MM.1S (cell line): ENCODE results near the gene XPC.

Source experiments
- DNase-seq: peaks from one replicate; pipeline ENCODE4 v3.0.0-alpha.2; 2015
- H2AFZ ChIP-seq: fragments of 300-600 bp; sonication (generic); 2 replicates; pipeline ENCODE4 v1.6.0; 2016; ENCODE audit warnings: antibody characterized with exemption, low read length
- H3F3A ChIP-seq: fragments of 300-600 bp; sonication (generic); 2 replicates; pipeline ENCODE4 v1.6.1; 2016; ENCODE audit warnings: mild to moderate bottlenecking, antibody characterized with exemption, low read length, moderate library complexity, mixed read lengths; ENCODE audit not compliant: insufficient read depth
- H3K27ac ChIP-seq: fragments of 300-600 bp; sonication (generic); 2 replicates; pipeline ENCODE4 v1.5.1; 2016; ENCODE audit warnings: mild to moderate bottlenecking, low read length
- H3K27me3 ChIP-seq: fragments of 300-600 bp; sonication (generic); replicated peaks from 2 replicates; pipeline ENCODE4 v1.6.0; 2016; ENCODE audit warnings: low read length; ENCODE audit not compliant: insufficient read depth
- H3K36me3 ChIP-seq: fragments of 300-600 bp; sonication (generic); replicated peaks from 2 replicates; pipeline ENCODE4 v1.6.1; 2016; ENCODE audit warnings: mild to moderate bottlenecking, low read length, mixed read lengths; ENCODE audit not compliant: insufficient read depth
- H3K4me1 ChIP-seq: fragments of 300-600 bp; sonication (generic); 2 replicates; pipeline ENCODE4 v1.6.1; 2016; ENCODE audit warnings: low read length, mixed read lengths
- H3K4me2 ChIP-seq: fragments of 300-600 bp; sonication (generic); 2 replicates; pipeline ENCODE4 v1.6.0; 2016; ENCODE audit warnings: low read depth, low read length
- H3K4me3 ChIP-seq: fragments of 300-600 bp; sonication (generic); 2 replicates; pipeline ENCODE4 v1.5.1; 2016; ENCODE audit warnings: low read length, mixed read lengths
- H3K79me2 ChIP-seq: fragments of 300-600 bp; sonication (generic); 2 replicates; pipeline ENCODE4 v1.6.1; 2016; ENCODE audit warnings: mixed run types, low read length, mixed read lengths
- H3K9ac ChIP-seq: fragments of 300-600 bp; sonication (generic); 2 replicates; pipeline ENCODE4 v1.6.1; 2016; ENCODE audit warnings: low read length, mixed read lengths
- H3K9me2 ChIP-seq: fragments of 300-600 bp; sonication (generic); replicated peaks from 2 replicates; pipeline ENCODE4 v1.6.1; 2016; ENCODE audit warnings: mild to moderate bottlenecking, low read length, mixed read lengths; ENCODE audit not compliant: insufficient read depth
- H3K9me3 ChIP-seq: fragments of 300-600 bp; sonication (generic); replicated peaks from 2 replicates; pipeline ENCODE4 v1.6.1; 2016; ENCODE audit warnings: mild to moderate bottlenecking, low read length, mixed read lengths; ENCODE audit not compliant: insufficient read depth
- H4K20me1 ChIP-seq: fragments of 300-600 bp; sonication (generic); 2 replicates; pipeline ENCODE4 v1.6.1; 2016; ENCODE audit warnings: mild to moderate bottlenecking, low read length, moderate library complexity, mixed read lengths; ENCODE audit not compliant: insufficient read depth
- CTCF ChIP-seq: fragments of 300-600 bp; sonication (generic); IDR thresholded peaks from 2 replicates; pipeline ENCODE4 v1.5.1; 2016; ENCODE audit warnings: antibody characterized with exemption, low read length, mixed read lengths
- EZH2 ChIP-seq: fragments of 300-600 bp; sonication (generic); optimal IDR thresholded peaks from 2 replicates; pipeline ENCODE3; 2017; ENCODE audit warnings: low read depth, mild to moderate bottlenecking, antibody characterized with exemption, low read length, mixed read lengths
- EZH2phosphoT487 ChIP-seq: fragments of 300-600 bp; sonication (generic); IDR thresholded peaks from 2 replicates; pipeline ENCODE4 v1.6.1; 2018; ENCODE audit warnings: antibody characterized with exemption, low read length

XPC gene

DNA sequence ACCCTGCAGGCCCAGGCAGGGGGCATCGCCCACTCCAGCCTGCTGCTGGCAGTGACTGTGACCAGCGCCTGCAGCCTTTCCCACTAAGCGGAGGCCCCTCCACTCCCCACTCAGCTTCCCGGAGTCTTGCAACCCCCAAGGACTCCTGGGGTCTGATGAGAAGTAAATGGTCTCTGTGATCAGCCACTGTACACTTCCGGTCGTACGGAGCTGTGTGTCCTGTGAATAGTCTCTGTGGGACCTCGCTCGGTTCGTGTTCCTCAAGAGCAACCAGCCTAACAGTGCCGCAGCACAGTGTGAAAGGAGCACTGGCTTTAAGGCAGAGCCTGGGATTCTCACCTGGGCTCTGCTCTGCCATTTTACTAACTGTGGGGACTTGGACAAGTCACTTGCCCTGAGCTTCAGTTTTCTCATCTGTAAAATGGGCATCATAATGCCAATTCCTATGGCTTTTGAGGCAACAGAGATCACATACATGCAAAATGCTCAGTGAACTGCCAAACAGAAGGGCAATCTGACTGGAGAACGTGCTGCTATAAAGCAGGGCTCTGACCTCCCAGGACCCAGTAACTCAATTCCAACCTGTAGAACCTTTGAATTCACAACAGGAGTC is 26.8 kb downstream of the XPC start:
- Histone ChIP-seq H3K9ac (no peak overlapping the region), H3K4me2 (no peak overlapping the region), H3K79me2 (no peaks in the 10 kb centered on the region), H3K4me3 (no peak overlapping the region), H3F3A (no peaks in the 10 kb centered on the region), H3K36me3 (no peaks in the 10 kb centered on the region), H3K9me2 (no peaks in the 10 kb centered on the region), H3K9me3 (no peaks in the 10 kb centered on the region), H2AFZ (no peak overlapping the region), H3K27ac (no peak overlapping the region), H4K20me1 (no peaks in the 10 kb centered on the region), H3K4me1 (no peaks in the 10 kb centered on the region), H3K27me3 (no peaks in the 10 kb centered on the region)
- TF ChIP-seq EZH2 (no peak), CTCF (no peak), EZH2phosphoT487 (no peak)
- no peak for DNase-seq

GRCh38 chr3:14150491-14151230 is 27.7 kb downstream of the XPC start:
- H3K79me2 ChIP-seq = no peaks in the 10 kb centered on the region
- H2AFZ ChIP-seq = no peak overlapping the region
- no peak for DNase-seq
- no peaks in the 10 kb centered on the region for H3K9me2 ChIP-seq
- H3F3A ChIP-seq = no peaks in the 10 kb centered on the region
- no peaks in the 10 kb centered on the region for H3K27me3 ChIP-seq
- no peaks in the 10 kb centered on the region for H3K4me1 ChIP-seq
- H4K20me1 ChIP-seq = no peaks in the 10 kb centered on the region
- H3K9me3 ChIP-seq = no peaks in the 10 kb centered on the region
- H3K27ac ChIP-seq = no peak overlapping the region
- no peaks in the 10 kb centered on the region for H3K36me3 ChIP-seq
- H3K4me3 ChIP-seq = no peak overlapping the region
- H3K4me2 ChIP-seq = no peak overlapping the region
- H3K9ac ChIP-seq = no peak overlapping the region
- TF ChIP-seq CTCF (no peak), EZH2phosphoT487 (no peak), EZH2 (no peak)

DNA sequence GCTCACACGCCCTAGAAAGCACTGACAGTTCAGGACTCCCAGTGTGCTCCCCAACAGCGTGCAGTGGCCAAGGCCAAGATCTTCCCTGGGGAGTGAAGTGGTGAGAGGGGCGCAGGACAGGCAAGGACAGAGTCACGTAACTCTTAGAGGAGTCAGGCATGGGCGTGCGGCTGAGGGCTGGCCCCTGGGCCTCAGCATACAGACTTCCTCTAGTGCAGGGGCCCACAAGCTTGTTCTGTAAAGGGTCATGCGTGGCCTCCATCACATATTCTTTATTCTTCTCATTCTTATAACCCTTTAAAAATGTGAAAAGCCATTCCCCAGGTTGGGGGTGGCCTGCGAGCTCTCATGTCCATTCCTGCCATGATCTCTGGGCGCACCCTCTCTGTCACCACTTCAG is 28.3 kb downstream of the XPC start:
- H3F3A ChIP-seq = no peaks in the 10 kb centered on the region
- H3K79me2 ChIP-seq = no peaks in the 10 kb centered on the region
- H3K4me2 ChIP-seq = no peak overlapping the region
- TF ChIP-seq EZH2 (no peak), CTCF (no peak), EZH2phosphoT487 (no peak)
- H3K9ac ChIP-seq = no peak overlapping the region
- H3K4me3 ChIP-seq = no peak overlapping the region
- H4K20me1 ChIP-seq = no peaks in the 10 kb centered on the region
- no peak overlapping the region for H2AFZ ChIP-seq
- no peaks in the 10 kb centered on the region for H3K4me1 ChIP-seq
- no peak overlapping the region for H3K27ac ChIP-seq
- no peak for DNase-seq
- H3K27me3 ChIP-seq = no peaks in the 10 kb centered on the region
- no peaks in the 10 kb centered on the region for H3K9me3 ChIP-seq
- no peaks in the 10 kb centered on the region for H3K9me2 ChIP-seq
- no peaks in the 10 kb centered on the region for H3K36me3 ChIP-seq
